ENCODE measurements around the gene WDR62. TPM values are rescaled to one million over a fixed set of nuclear protein-coding genes. Genes with fewer than 3 reads are reported as not detected.

The WDR62 gene
- total and polyA plus RNA-seq, 2 donors (not counting 3 experiments of a cell fraction or from before 2014, with no cell fraction given), result 8.0 to 13.4 TPM

DNA sequence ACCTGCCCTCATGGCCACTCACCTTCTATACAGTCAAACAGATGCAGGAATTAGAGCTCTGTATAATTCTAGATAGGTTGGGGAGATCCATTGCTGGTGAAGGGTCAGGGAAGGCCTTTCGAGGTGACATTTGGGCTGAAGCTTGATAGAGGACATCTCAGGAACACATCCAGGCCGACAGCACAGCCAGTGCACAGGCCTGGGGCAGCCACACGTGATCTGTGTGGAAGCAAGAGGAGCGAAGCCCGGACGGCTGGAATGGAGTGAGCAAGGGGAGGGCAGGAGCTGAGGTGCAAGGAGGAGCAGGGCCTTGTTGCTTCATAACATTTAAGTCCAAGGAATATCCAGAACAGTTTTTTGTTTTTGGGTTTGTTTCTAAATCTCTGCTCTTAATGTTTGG is 51.7 kb downstream of the WDR62 start:
- H3K27me3 ChIP-seq (ENCODE audit: control insufficient read depth in 2 of 2, insufficient read depth in 2 of 2, low read length in 2 of 2), result no peaks in the 10 kb centered on the region
- H3K9ac ChIP-seq (replicated peaks; ENCODE audit: extremely low read depth, insufficient read depth, low read length), result no peak overlapping the region
- dilution Hi-C loops (cut with MboI; ENCODE audit: extremely low pct_ligation_motif_present, low sequenced_read_pairs) (no loop called here), intact Hi-C loops (cut with micrococcal nuclease) (no loop called here)
- no peaks in the 10 kb centered on the region for H3K79me2 ChIP-seq (ENCODE audit: control insufficient read depth, insufficient read depth, low read length)
- no peak for FAIRE-seq
- H3K27ac ChIP-seq (ENCODE audit: insufficient read depth, low read depth, low read length), result no peak overlapping the region
- H3K4me2 ChIP-seq (ENCODE audit: insufficient read depth, low read length), result no peak overlapping the region
- no peak overlapping the region for H3K4me3 ChIP-seq (replicated peaks in 1 of 3; ENCODE audit: insufficient read depth in 1 of 3, low read depth in 1 of 3, low read length in 3 of 3)
- H3K9me3 ChIP-seq (replicated peaks; ENCODE audit: control insufficient read depth, insufficient read depth, low read length), result no peaks in the 10 kb centered on the region
- BruUV-seq (replicated peaks), result no TSS peak
- H3K4me1 ChIP-seq (ENCODE audit: control insufficient read depth, extremely low read depth, insufficient read depth, low read length), result no peaks in the 10 kb centered on the region
- H2AFZ ChIP-seq (ENCODE audit: low read depth, low read length), result no peak overlapping the region
- peaks cover 3 to 9% of the 10 kb centered on the region in 2 experiments for H3K36me3 ChIP-seq (ENCODE audit: control insufficient read depth in 2 of 2, extremely low read depth in 1 of 2, insufficient read depth in 2 of 2, low read length in 2 of 2)
- CTCF ChIA-PET, result no interaction called here
- no peaks in the 10 kb centered on the region for H4K20me1 ChIP-seq (replicated peaks; ENCODE audit: control insufficient read depth, extremely low read depth, insufficient read depth, low read length)
- TF ChIP-seq EZH2 (IDR thresholded peaks at IDR 0.05; ENCODE audit: borderline replicate concordance, low read depth, low read length, severe bottlenecking), result no peak
- TF ChIP-seq, protein P1, sequence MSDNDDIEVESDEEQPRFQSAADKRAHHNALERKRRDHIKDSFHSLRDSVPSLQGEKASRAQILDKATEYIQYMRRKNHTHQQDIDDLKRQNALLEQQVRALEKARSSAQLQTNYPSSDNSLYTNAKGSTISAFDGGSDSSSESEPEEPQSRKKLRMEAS (IDR thresholded peaks at IDR 0.05; ENCODE audit: insufficient read depth, insufficient read length), result no peak
- TF ChIP-seq POLR2AphosphoS5 (IDR thresholded peaks at IDR 0.05; ENCODE audit: insufficient read depth, low read depth, low read length), result no peak
- no peak for TF ChIP-seq FOS (IDR thresholded peaks at IDR 0.05; ENCODE audit: borderline replicate concordance, insufficient read depth, low read length)
- TF ChIP-seq JUN (IDR thresholded peaks at IDR 0.05; ENCODE audit: borderline replicate concordance, insufficient read depth, insufficient read length, low read depth), result no peak
- TF ChIP-seq GATA2 (IDR thresholded peaks at IDR 0.05; ENCODE audit: insufficient read depth, insufficient read length, low read depth, low read length), result no peak
- TF ChIP-seq POLR2A (IDR thresholded peaks at IDR 0.05; ENCODE audit: low read depth, low read length), result no peak
- TF ChIP-seq, protein P2, sequence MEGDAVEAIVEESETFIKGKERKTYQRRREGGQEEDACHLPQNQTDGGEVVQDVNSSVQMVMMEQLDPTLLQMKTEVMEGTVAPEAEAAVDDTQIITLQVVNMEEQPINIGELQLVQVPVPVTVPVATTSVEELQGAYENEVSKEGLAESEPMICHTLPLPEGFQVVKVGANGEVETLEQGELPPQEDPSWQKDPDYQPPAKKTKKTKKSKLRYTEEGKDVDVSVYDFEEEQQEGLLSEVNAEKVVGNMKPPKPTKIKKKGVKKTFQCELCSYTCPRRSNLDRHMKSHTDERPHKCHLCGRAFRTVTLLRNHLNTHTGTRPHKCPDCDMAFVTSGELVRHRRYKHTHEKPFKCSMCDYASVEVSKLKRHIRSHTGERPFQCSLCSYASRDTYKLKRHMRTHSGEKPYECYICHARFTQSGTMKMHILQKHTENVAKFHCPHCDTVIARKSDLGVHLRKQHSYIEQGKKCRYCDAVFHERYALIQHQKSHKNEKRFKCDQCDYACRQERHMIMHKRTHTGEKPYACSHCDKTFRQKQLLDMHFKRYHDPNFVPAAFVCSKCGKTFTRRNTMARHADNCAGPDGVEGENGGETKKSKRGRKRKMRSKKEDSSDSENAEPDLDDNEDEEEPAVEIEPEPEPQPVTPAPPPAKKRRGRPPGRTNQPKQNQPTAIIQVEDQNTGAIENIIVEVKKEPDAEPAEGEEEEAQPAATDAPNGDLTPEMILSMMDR (IDR thresholded peaks at IDR 0.05; ENCODE audit: extremely low read depth in 1 of 2, insufficient read depth in 1 of 2, low read depth in 1 of 2, low read length in 2 of 2), result no peak
- no peak for TF ChIP-seq MYC (IDR thresholded peaks at IDR 0.05; ENCODE audit: low read depth, low read length)
- POLR2A ChIA-PET, result interaction anchor here (0.6 kb wide), 1 partner anchor 57 kb away, joined by 4 read pairs; no protein-coding TSS in a partner anchor
- no peak for DNase-seq (ENCODE audit: low read depth, low spot score)
- no peaks in the 10 kb centered on the region for H3K9me1 ChIP-seq (replicated peaks; ENCODE audit: control insufficient read depth, extremely low read depth, insufficient read depth, low read length)

All from endothelial cell of umbilical vein (primary cell).